Glomerular visceral epithelial cell (primary cell): Measurements from ENCODE around the gene ZCCHC13.
"Not testable (repeated sequence)": the region's sequence is repeated elsewhere in the genome, so short reads cannot be mapped to it uniquely, and the experiment has no call there.

Experiments used
- DNase-seq: peaks from one replicate; pipeline ENCODE4 v3.0.0-alpha.2; 2016; ENCODE audit errors: extremely low spot score

Gene ZCCHC13

DNA sequence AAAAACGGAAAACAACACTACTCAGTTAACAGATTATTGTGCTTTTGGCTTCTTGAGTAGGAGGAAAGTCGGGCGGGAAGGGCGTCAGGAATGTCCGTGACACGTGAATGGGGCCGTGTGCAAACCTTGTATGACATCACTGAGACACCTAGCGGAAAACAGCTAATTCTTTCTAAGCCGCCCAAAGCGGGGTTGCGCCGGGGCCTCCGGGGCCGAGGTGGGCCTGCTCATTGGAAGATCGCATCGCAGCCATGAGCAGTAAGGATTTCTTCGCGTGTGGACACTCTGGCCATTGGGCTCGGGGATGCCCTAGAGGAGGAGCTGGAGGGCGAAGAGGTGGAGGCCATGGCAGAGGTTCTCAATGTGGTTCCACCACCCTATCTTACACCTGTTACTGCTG, at the start of gene ZCCHC13:
ZCCHC13 (plus strand) TSS at position 165 of the 400 bp plus-strand sequence; CDS start at position 252, 87 bp downstream.
- no peak for DNase-seq

DNA sequence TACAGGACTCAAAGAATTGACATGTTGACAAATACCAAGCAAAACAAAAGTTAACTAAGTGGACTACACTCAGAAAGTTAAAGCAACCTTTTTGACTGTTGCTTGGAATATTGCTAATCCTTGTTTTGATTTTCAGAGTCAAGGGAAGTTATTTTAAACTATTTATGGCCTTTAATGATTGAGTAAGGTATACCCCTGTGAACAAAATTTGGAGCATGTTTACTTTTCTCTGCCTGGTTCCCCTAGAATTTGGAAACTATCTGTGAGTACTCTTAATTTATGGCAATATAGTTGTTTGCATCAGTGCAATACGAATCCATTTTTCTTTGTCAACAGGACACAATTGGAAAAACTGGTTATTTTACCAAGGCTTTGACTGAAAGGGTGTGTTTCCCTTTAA, 45.9 kb upstream of the ZCCHC13 start:
- DNase-seq, result not testable (repeated sequence)

DNA sequence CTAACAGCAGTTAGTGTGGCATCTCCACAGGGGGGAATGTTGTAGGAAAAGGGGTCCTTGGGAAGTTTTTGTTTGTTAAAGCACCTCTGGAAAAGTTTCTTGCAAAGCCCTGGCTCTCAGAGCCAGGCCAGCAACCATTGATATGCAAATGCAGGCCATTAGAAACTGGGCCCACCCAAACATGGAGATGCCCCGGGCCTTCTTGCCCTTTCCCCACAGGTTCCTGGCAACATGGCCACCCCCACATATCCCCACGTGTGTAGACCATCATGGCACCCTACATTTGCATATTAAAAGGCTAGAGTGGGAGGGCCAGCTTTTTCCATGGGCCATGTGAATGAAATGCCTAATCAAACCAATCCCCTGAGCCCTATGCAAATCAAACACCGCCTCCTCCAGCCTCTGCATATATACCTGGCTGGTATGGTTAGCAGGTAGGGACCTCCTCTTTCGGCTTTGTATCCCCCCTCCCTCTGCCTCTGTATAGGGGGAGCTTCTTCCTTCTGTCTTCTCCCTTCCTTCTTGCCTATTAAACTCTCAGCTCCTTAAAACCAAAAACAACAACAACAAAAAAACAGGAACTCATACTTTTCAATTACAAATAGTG, 44.0 kb upstream of the ZCCHC13 start:
- no peak for DNase-seq

DNA sequence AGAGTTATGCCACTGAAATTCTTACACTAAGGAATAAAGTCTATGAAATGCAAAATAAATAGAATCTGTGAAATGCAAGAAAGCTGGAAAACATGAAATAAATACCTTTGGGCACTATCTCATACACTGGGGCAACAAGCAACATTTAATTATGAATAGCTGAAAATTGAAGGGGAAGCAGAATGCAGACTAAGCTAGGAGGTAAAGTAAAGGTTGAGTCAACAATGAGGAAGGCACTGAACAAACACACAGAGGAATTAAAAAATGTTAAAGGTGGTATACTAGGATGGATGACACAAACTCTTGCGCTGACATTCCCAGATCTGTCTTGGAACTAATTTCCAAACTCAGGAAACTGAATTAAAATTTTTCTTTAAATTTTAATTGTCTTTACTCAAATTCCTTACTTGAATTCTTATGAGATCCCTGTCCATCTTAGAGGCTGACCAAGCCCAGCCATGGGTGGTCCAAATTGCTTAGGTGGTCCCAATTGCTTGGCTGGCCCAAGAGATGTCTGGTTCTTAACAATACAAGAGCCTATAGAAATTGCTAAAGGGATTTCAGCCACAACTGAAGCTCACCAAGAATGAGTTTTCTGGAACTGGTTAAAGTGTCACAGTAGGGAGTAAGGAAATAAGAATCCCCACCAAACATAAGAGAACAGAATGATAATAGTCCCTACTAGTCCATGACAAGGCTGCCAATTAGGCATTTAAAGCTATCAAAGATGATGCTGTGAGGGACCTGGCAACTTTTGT, 41.3 kb upstream of the ZCCHC13 start:
- no peak for DNase-seq

DNA sequence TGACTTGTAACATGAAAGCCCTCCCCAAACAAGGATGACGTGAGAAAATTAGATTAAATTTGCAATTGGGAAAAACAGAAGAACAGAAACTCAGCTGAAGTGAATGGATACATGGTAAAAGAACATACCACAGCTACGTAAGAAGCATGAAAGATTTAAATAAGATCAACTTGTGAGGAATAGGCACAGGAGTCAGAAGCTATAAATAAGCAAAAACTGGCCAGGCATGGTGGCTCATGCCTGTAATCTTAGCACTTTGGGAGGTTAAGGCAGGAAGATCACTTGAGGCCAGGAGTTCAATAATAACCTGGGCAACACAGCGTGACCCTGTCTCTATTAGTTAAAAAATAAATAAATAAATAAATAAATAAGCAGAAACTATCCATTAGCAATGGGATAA, 33.6 kb upstream of the ZCCHC13 start:
- DNase-seq, result no peak

DNA sequence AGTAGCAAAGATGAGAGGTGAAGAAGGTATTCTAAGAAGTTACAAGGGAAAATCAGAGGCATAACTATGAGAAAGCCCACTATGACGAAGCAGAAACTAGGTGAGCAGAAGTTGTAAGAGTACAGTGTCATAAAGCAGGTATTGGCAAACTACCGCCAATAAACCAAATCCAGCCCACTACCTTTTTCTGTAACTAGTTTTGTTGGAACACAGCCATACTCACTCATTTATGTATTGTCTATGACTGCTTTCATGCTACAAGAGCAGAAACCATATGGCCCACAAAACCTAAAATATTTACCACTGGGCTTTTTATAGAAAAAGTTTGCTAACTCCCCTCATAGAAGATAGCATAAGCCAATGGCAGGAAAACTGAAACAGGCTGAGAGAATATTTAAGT, 31.8 kb upstream of the ZCCHC13 start:
- no peak for DNase-seq

DNA sequence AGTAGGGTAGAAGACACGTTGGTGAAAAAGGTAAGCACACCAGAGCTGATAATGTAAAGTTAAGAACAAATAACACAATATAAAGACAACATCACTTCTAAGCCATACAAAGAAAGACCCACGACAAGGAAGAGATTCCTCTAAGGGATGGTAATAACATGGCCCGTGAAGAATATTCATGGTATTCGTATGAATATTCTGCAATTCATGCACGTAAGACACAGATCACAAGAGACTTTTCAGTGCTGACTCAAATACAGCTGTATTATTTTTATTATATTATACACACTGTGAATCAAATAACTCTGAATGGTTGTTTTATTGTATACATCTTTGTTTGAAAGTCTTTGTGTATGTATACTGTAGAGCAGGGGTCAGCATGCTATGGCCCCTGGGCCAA, 29.5 kb upstream of the ZCCHC13 start:
- DNase-seq, result no peak

DNA sequence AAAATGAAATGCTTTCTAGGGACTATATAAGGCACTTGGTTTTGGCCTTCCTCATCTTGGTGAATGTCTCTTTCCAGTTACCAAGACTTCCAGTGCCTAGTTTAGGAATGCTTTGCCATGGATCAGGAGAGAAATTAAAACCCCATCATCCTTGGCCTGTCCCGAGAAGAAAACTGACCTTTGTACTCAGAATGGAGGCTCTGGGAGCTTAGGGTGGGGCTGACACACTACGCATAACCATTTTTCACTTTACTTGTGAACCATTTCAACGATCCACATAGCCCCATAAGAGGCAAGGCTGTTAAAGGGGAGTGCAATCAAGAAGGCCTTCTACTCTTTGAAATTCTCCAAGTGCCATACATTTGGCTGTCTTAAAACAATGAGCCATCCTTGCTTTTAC, 26.7 kb upstream of the ZCCHC13 start:
- DNase-seq, result no peak

DNA sequence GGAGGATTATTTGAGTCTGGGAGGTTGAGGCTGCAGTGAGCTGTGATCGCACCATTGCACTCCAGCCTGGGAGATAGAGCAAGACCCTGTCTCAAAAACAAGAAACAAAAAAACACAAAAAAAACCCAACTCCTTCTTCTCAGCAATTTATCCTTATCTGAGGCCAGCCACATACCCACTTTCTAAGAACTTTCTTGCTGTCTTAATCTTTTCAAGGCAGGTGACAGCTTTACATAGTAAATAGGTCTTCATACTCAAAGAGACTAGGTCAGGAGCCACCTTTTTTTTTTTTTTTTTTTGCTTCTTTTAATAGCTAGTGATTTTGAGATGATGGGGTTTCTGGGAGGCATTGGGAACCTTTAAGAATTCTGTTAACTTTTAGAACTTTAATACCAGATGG, 26.1 kb upstream of the ZCCHC13 start:
- no peak for DNase-seq

DNA sequence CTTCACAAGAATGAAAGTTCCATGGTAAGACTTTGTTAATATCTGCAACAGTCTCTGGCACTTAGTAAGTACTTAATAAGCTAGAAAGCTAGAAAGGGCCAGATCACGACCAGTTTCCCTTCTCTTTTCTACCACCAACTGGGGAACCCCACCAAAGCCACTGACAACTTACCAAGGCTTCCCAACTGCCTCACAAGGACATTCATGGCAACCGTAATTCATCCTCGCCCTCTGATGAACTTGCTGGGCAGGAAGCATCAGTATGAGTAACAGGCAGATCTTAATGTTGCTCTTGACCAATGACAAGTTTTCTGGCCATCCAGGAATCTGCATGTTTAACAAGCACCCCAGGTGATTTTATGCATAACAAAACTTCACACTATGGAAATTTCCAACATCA, 23.2 kb upstream of the ZCCHC13 start:
- DNase-seq, result no peak

DNA sequence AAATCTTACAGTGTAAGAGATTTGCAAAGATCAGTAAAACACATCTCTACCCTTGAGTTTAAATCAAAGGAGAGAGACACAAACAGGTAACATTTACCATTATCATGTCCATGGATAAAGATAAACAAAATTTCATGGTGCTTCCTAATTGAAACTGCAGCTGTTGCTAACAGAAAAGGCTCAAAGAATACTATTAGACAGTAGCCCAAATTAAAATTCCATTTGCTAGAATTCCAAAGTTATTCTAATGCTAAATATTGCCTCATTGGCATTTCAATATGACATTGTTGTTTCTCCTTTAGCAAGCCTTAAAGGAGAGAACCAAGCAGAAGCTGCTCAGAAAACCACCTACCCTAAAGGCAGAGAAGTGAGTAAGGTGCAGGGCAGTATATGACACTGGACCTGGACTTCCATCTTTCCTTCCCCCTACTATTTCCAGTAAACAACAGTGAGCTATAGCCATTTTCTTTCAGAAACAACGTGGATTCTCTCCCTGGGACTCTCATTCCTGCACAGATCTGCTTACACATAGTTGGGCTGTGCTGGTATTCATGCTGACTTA, 19.5 kb upstream of the ZCCHC13 start:
- no peak for DNase-seq

DNA sequence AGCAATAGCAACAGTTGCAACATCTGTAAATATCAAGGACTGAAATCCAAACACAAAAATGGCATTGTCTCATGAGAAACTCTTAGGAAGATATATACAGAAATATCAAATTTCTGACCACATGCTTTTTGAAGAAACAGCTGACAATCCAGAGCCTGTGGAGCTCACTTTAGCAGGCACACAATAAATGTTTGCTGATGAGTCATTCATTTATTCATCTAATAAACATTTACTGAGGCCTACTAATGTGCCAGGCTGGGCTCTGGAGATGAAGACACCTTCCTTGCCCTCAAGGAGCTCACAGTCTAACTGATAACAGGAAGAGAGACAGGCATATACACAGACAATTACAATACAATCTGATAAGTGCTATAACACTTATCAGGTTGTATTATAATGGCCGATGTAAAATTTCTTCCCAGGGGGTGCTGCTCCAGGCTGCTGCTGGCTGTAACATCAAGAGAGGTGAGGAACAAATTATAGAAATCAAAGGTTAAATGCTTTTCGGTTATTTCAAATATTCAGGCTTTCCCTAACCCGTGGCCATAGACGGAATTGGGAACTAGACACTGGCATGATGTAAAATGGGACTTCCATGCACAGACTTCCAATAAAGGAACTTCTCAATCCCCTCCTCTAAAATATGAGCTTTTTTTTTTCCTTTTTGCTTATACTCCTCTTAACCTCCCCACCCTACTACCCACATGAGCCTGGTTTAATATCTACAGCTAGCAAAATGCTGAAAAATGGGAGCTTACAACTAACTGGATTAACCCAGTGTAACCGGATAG, 16.8 kb upstream of the ZCCHC13 start:
- no peak for DNase-seq

DNA sequence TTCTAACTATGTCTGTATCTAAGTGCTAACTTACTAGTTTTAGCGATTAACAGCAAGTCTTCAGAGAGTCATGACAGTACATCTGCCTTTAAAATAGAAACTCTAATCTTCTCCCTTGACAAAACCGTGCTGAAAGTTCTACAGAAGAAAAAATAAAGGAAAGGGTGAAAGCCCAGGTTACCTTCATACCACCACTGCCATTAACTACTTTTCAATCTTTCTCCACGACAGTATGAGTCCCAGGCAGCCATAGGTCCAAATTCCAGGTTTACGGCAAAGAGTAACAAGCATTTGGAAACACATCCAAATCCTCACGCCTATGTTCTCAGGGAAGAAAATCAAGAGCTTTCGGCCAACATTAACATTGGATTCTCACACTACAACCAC, 12.4 kb upstream of the ZCCHC13 start:
- no peak for DNase-seq

DNA sequence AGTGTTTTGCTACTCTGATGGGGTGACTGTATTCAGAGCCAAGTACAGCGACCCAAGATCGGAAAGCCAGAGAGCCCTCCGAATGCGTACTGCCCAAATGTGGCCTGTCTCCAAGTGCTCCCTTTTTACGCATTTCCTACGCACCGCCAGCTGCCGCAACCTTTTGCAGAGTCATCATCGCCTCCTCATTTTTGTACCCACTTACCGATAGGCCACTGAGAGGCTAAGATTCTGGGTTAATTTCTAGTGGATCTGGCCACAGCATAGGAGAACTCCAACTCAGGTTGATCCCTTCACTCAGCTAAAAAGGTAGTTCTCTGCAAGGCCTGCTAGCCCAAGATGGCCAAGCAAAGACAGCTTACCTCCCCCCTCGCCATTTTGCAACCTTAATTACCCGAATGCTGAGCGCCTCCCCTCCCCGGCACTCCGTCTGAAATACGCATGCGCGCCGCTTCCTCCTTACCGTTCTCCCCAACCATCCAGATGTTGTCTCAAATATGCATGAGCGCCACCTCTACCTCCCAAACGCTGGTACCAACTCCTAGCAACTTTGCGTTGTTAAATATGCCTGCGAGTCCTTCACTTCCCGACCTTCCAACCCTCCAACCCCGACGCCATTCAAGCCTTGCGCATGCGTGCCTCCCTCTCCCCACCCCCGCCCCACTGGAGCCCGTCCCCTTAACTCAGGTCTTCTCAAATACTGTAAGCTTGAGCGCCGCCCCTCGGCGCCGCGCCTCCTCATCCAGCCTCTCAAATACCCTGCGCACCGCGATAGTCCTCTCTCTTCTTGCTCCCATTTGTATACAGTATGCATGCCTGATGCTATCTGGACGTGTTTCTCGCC, 11.8 kb upstream of the ZCCHC13 start:
- DNase-seq, result peak; percentile 88

DNA sequence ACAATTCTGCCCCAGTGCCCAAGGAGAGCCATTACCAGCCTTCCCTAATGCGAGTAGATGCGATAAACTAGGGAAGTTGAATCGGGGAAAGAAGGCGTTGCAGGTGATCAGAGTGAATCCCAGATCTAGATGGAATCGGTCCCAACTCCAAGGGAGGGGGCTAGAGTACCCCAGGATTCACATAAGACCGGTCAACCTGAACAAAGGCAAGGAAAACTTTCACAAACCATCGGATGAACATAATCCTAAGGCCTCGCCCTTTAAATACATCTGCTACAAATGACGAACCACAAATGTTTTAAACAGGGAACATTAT, 11.2 kb upstream of the ZCCHC13 start:
- no peak for DNase-seq

DNA sequence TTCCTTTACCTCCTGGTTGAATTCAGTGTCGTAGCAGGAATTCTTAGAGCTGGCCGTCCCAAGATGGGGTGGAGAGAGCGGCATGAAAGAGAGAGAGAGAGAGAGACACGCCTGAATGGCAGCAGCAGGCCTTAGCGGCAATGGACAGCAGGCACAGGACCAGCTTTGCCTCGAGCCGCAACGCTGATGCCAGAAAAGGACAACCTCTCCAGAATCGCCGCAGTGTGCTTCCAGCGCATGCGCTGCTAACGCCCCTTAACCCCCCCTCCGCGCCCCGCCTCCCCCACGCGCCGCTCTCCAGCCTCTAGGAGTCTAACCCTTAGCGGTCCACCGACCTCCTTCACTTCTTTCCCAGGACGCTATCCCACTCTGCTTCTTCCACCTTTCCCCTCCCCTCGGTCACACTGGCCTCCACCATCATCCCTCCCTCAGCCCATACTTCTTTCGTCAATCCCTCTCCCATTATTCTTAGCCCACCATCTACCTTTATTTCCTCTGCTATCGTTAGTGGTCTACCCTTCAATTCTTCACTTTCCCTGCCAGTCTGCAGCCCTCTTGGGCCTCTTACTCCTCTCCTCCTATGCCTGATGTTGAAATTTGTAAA, 10.5 kb upstream of the ZCCHC13 start:
- DNase-seq, result peak; percentile 78

DNA sequence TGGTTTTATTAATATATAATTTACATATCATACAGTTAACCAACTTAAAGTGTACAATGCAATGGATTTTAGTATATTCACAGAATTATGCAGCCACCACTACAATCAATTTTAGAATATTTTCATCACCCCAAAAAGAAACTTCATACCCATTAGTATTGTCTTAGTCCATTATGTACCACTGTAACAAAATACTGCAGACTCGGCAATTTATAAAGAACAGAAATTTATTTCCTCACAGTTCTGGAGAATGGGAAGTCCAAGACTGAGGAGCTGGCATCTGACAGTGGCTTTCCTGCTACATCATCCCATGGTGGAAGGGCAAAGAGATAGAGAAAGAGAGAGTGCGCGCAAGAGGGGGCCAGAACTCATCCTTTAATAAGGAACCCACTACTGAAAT, 8.9 kb upstream of the ZCCHC13 start:
- no peak for DNase-seq

DNA sequence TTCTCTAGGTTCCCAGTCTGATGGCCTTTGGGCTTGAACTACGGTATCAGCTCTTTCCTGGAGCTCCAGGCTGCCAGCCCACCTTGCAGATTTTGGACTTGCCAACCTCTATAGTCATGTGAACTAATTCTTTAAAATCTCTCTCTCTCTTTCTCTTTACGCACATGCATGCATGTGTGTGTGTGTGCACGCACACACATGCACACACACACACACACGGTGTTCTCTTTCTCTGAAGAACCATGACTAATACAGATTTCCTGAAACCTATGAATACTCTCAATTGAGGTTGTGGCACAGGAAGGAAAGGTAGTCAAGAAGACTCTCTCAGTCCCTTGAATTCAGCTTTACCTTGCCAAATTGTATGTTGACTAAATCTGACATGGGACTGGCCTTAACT, 6.2 kb upstream of the ZCCHC13 start:
- no peak for DNase-seq

DNA sequence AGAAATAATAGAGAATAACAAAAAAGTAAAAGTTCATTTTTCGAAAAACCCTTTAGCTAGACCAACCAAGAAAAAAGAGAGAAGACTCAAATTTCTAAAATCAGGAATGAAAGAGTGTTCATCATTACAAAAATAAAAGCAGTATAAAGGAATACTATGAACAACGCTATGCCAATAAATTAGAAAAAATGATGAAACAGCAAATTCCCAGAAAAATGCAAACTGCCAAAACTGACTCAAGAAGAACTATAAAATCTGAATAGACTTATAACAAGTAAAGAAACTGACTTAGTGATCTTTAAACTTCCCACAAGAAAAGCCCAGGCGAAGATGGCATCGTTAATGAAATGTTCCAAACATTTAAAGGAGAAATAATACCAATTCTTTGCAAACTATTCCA, 3.1 kb upstream of the ZCCHC13 start:
- DNase-seq, result no peak

DNA sequence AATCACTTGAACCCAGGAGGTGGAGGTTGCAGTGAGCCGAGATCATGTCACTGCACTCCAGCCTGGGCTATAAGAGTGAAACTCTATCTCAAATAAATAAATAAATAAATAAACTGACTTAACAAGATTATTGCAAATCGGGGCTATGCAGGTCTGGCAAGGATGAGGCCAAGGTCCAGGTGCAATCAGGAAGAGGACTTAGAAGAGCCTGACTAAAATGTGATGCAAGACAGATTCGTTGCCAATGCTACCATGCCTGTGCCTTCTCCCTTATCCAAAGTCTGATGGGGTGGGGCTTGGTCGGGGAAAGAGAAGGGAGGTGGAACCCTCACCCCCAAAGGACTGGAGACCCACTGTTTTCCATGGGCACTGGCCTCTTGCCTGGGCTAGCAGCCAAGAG, 14.7 kb downstream of the ZCCHC13 start:
- DNase-seq, result no peak

DNA sequence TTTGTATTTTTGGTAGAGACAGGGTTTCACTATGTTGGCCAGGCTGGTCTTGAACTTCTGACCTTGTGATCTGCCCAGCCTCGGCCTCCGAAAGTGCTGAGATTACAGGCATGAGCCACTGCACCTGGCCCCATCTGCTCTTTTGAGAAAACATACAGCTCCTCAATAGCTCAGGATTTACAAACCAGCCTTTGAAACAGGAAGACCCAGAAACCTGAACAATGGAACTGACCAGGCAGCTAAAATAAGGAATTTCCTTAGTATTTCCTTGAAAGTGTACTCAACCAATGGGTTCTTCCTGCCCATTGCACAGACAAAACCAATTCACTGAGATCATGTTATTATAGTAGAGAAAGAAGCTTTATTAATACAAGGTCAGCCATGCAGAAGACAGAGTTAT, 15.3 kb downstream of the ZCCHC13 start:
- not testable (repeated sequence) for DNase-seq
